GM12864 (cell line): ENCODE measurements around the gene INHBB.

Experiments
- DNase-seq: peaks from one replicate; pipeline ENCODE4 v3.0.0-alpha.2; 2011; ENCODE audit warnings: low read depth
- H3K4me3 ChIP-seq: 2 replicates; pipeline ENCODE4 v1.5.1; 2011; ENCODE audit warnings: mild to moderate bottlenecking, low read depth, low read length, control low read depth
- TF ChIP-seq, protein P1 (sequence below): IDR thresholded peaks from 2 replicates; pipeline ENCODE4 v1.5.1; 2011; ENCODE audit warnings: low read depth, mild to moderate bottlenecking, moderate library complexity, low read length, control low read depth, inconsistent platforms; ENCODE audit errors: missing control alignments

Gene INHBB

GRCh38 chr2:120379916-120380893 lies 34.3 kb downstream of the INHBB start:
- no peak overlapping the region for H3K4me3 ChIP-seq
- DNase-seq, result no peak
- TF ChIP-seq, protein P1, sequence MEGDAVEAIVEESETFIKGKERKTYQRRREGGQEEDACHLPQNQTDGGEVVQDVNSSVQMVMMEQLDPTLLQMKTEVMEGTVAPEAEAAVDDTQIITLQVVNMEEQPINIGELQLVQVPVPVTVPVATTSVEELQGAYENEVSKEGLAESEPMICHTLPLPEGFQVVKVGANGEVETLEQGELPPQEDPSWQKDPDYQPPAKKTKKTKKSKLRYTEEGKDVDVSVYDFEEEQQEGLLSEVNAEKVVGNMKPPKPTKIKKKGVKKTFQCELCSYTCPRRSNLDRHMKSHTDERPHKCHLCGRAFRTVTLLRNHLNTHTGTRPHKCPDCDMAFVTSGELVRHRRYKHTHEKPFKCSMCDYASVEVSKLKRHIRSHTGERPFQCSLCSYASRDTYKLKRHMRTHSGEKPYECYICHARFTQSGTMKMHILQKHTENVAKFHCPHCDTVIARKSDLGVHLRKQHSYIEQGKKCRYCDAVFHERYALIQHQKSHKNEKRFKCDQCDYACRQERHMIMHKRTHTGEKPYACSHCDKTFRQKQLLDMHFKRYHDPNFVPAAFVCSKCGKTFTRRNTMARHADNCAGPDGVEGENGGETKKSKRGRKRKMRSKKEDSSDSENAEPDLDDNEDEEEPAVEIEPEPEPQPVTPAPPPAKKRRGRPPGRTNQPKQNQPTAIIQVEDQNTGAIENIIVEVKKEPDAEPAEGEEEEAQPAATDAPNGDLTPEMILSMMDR, result no peak

DNA sequence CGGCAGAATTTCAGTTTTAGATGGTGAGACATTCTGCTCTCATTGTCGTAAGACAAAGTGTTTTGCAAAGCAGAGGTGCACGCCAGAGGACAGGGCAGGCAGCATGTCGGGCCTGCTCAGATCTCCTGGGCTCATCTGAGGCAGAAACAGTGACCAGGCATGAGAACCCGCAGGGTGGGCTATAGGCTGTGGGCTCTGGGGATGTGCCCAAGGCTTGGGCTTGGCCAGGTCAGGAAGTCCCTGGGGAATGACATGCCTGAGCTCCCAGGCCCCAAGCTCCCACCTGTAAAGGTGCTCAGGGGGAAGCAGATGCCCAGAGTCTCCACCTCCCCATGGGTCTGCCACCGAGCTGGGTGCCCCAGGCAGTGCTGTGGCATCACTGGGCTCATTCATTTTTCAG lies 35.3 kb downstream of the INHBB start:
- TF ChIP-seq, protein P1, result no peak
- no peak for DNase-seq

DNA sequence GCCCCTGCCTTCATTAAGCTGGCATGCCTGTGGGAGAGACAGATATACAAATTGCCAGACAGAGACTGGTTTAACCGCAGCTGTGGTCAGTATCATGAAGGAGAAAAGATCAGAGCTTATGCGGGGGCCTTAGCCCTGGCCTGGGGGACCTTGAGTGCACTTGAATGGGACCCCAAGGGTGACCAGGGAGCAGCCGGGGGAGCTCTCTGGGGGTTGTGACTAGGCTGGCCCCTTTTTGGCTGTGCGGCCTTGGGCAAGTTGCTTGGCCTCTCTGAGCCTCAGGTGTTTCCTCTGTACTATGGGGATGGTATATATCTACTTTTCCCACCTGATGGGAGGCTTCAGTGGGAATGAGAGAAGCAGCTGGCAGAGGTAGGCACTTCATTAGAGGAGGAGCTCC lies 35.7 kb downstream of the INHBB start:
- TF ChIP-seq, protein P1, result no peak
- DNase-seq, result no peak
- no peak overlapping the region for H3K4me3 ChIP-seq

More for the DNA sequence above, 35.3 kb downstream of the INHBB start:
- no peak overlapping the region for H3K4me3 ChIP-seq

GRCh38 chr2:120382541-120383144 lies 36.7 kb downstream of the INHBB start:
- H3K4me3 ChIP-seq, result no peak overlapping the region
- TF ChIP-seq, protein P1, result no peak
- no peak for DNase-seq

DNA sequence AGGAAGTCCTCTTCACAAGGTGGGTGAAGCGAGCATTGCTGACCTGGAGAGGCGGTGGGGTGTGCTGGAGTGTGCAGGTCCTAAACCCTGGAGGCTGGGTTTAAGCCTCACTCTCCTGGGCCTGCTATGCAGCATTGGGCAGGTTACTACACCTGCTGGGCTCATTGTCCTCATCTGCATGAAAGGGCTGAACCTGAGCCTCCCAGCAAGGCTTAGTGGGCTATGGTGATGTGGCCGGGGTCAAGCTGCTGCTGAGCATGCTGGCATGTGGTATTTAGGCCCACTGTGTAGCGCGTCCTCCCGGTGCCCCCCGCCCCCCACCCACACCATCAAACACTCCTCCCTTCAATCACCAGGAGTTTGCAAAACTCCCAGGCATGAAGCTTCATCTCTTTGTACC lies 37.3 kb downstream of the INHBB start:
- no peak overlapping the region for H3K4me3 ChIP-seq
- TF ChIP-seq, protein P1, result no peak
- no peak for DNase-seq

DNA sequence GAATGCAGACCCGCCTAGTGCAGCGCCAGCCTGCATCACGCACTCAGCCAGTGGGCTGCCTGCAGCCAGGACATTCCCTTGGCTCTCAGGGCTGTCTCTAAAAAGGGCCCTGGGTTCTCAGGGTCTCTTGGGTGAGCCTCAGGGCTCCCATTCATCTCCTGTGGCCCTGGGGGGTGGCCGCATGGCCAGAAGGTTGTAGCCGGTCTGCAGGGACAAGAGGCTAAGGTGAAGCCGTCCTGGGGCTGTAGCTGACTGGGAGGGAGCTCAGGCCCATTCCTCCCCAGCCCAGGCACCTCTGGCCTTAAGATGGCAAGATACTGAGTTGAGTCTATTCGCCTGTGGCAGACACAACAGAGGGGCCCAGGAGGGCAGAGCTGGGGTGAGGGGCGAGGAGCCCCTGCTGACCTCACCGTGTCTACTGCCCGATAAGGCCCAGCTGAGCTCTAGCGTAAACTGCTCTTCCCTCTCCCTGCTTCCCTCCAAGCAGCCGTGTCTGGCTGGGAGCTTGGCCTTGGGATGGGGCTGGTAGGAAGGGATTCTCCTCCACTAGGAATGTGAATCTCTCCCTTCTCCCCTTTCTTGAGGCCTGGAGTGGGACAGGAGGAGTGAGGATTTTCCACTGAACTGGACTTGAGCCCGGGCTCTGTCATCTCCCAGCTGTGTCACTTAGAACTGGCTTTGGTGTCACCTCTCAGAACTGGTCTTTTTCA lies 37.9 kb downstream of the INHBB start:
- TF ChIP-seq, protein P1, result no peak
- no peak overlapping the region for H3K4me3 ChIP-seq
- no peak for DNase-seq
